Activated CD8-positive, alpha-beta memory T cell treated with anti-CD3 and anti-CD28 coated beads for 4 hours (primary cell): ENCODE data around the gene OR2T6.
"Not testable (repeated sequence)": the region's sequence is repeated elsewhere in the genome, so short reads cannot be mapped to it uniquely, and the experiment has no call there.

Source experiments
- DNase-seq, 2 donors: peaks; one replicate each; pipeline ENCODE4 v3.0.0-alpha.2; 2020; ENCODE audit warnings: low read depth in 2 of 2

Gene OR2T6

GRCh38 chr1:248375446-248375845, at the start of gene OR2T6:
TSS of gene OR2T6 (plus strand) at chr1:248375746. CDS start at chr1:248387609, 11,863 bp downstream.
- no peak for DNase-seq

GRCh38 chr1:248343451-248343850, 32.1 kb upstream of the OR2T6 start:
- no peak for DNase-seq

- no peak for DNase-seq
Measured at GRCh38 chr1:248348475-248348874, 27.1 kb upstream of the OR2T6 start, which contains the start of gene OR14C36. TSS of gene OR14C36 (plus strand) at chr1:248348775. CDS start at chr1:248348775, 0 bp downstream.

- DNase-seq: no peak
Measured at GRCh38 chr1:248359415-248359814, 16.1 kb upstream of the OR2T6 start.

- DNase-seq: no peak
Measured at GRCh38 chr1:248361121-248361715, 14.3 kb upstream of the OR2T6 start, which contains the start of gene OR2T4. TSS of gene OR2T4 (plus strand) at chr1:248361665. CDS start at chr1:248361665, 0 bp downstream.

- DNase-seq: no peak
Measured at GRCh38 chr1:248366609-248367008, 8.9 kb upstream of the OR2T6 start.

GRCh38 chr1:248372394-248372793, 3.2 kb upstream of the OR2T6 start:
- no peak for DNase-seq

GRCh38 chr1:248373761-248374160, 1.8 kb upstream of the OR2T6 start:
- no peak for DNase-seq

- no peak for DNase-seq
Measured at GRCh38 chr1:248376916-248377315, 1.4 kb downstream of the OR2T6 start.

- DNase-seq: no peak
Measured at GRCh38 chr1:248380854-248381253, 5.3 kb downstream of the OR2T6 start.

GRCh38 chr1:248388426-248388825, 12.9 kb downstream of the OR2T6 start:
- DNase-seq: no peak

GRCh38 chr1:248393050-248393449, 17.5 kb downstream of the OR2T6 start:
- DNase-seq: no peak

- DNase-seq: no peak
Measured at GRCh38 chr1:248402748-248403147, 27.2 kb downstream of the OR2T6 start, which contains the start of gene OR2T1. TSS of gene OR2T1 (plus strand) at chr1:248403048. CDS start at chr1:248406148, 3,100 bp downstream.

- no peak for DNase-seq
Measured at GRCh38 chr1:248404024-248404423, 28.5 kb downstream of the OR2T6 start.

- no peak for DNase-seq
Measured at GRCh38 chr1:248406721-248407692, 31.5 kb downstream of the OR2T6 start.

GRCh38 chr1:248416226-248416625, 40.7 kb downstream of the OR2T6 start:
- no peak for DNase-seq

GRCh38 chr1:248417854-248418253, 42.3 kb downstream of the OR2T6 start:
- DNase-seq: no peak

GRCh38 chr1:248421384-248421783, 45.8 kb downstream of the OR2T6 start:
- no peak for DNase-seq

- DNase-seq: not testable (repeated sequence)
Measured at GRCh38 chr1:248427526-248428191, 52.1 kb downstream of the OR2T6 start.

GRCh38 chr1:248428192-248428533, 52.6 kb downstream of the OR2T6 start:
- DNase-seq: not testable (repeated sequence)

GRCh38 chr1:248431683-248432082, 56.1 kb downstream of the OR2T6 start:
- not testable (repeated sequence) for DNase-seq

GRCh38 chr1:248432201-248432600, 56.7 kb downstream of the OR2T6 start:
- DNase-seq: not testable (repeated sequence)
